ENCODE results near the gene THAP11. TPM values are rescaled to one million over a fixed set of nuclear protein-coding genes. Genes with fewer than 3 reads are reported as not detected.

The THAP11 gene
- total and polyA plus RNA-seq, 2 experiments from 2014 or later: 37.3 to 115 TPM

- Histone ChIP-seq H3K4me1 (ENCODE audit: insufficient read depth) (no peaks in the 10 kb centered on the region), H3K27ac (ENCODE audit: low read depth) (no peak overlapping the region), H4K20me1 (replicated peaks; ENCODE audit: insufficient read depth) (no peaks in the 10 kb centered on the region), H3K27me3 (ENCODE audit: insufficient read depth) (no peaks in the 10 kb centered on the region), H3K4me3 (no peak overlapping the region), H3F3A (replicated peaks; ENCODE audit: low read depth) (no peaks in the 10 kb centered on the region), H3K9me2 (ENCODE audit: insufficient read depth) (no peaks in the 10 kb centered on the region), H3K79me2 (replicated peaks; ENCODE audit: insufficient read depth) (no peaks in the 10 kb centered on the region), H3K36me3 (ENCODE audit: insufficient read depth) (no peaks in the 10 kb centered on the region; the same call in 1 of the 2 replicates), H3K4me2 (no peak overlapping the region), H2AFZ (no peak overlapping the region)
- Mint-ChIP-seq H3K9me3 (no peaks in the 10 kb centered on the region), H3K27ac (no peak overlapping the region), H3K27me3 (ENCODE audit: insufficient read depth, low read depth, poor library complexity) (peaks cover 13% of the 10 kb centered on the region), H3K4me3 (no peak overlapping the region), H3K4me1 (peaks cover 15% of the 10 kb centered on the region), H3K36me3 (ENCODE audit: low read depth) (peaks cover 33% of the 10 kb centered on the region)
- no peak for DNase-seq (ENCODE audit: low spot score)
- no peak for ATAC-seq
- TF ChIP-seq REST (IDR thresholded peaks at IDR 0.05; ENCODE audit: unreplicated experiment): no peak
These were observed 16.2 kb upstream of the THAP11 start for GRCh38 chr16:67825906-67826305.

GRCh38 chr16:67828651-67829050 is 13.5 kb upstream of the THAP11 start:
- no peak overlapping the region for H2AFZ ChIP-seq
- no peaks in the 10 kb centered on the region for H3K27me3 ChIP-seq (ENCODE audit: insufficient read depth)
- H3K4me1 ChIP-seq (ENCODE audit: insufficient read depth): 0 out of 2 replicates have a peak, but pooled peaks cover 3% of the 10 kb centered on the region
- H3K27ac ChIP-seq (ENCODE audit: low read depth): no peak overlapping the region
- H3K4me2 ChIP-seq: no peak overlapping the region
- Mint-ChIP-seq H3K27ac (no peak overlapping the region), H3K4me3 (no peak overlapping the region), H3K36me3 (ENCODE audit: low read depth) (peaks cover 39% of the 10 kb centered on the region), H3K9me3 (no peaks in the 10 kb centered on the region), H3K4me1 (peaks cover 22% of the 10 kb centered on the region), H3K27me3 (ENCODE audit: insufficient read depth, low read depth, poor library complexity) (peaks cover 13% of the 10 kb centered on the region)
- ATAC-seq: no peak
- H4K20me1 ChIP-seq (replicated peaks; ENCODE audit: insufficient read depth): 0 out of 2 replicates have a peak, but pooled peaks cover 3% of the 10 kb centered on the region
- H3K4me3 ChIP-seq: no peak overlapping the region
- H3K79me2 ChIP-seq (replicated peaks; ENCODE audit: insufficient read depth): no peaks in the 10 kb centered on the region; the same call in 1 of the 2 replicates
- no peaks in the 10 kb centered on the region for H3K9me2 ChIP-seq (ENCODE audit: insufficient read depth)
- no peaks in the 10 kb centered on the region; the same call in 1 of the 2 replicates for H3K36me3 ChIP-seq (ENCODE audit: insufficient read depth)
- no peaks in the 10 kb centered on the region for H3F3A ChIP-seq (replicated peaks; ENCODE audit: low read depth)
- DNase-seq (ENCODE audit: low spot score): no peak
- TF ChIP-seq POLR2AphosphoS5 (IDR thresholded peaks at IDR 0.05; ENCODE audit: low read depth) (no peak), REST (IDR thresholded peaks at IDR 0.05; ENCODE audit: unreplicated experiment) (no peak), ETS1 (IDR thresholded peaks at IDR 0.05) (no peak), CTCF (conservative IDR thresholded peaks at IDR 0.05; ENCODE audit: low read depth in 2 of 2) (no peak), CREB1 (CRISPR knock-in tag; IDR thresholded peaks at IDR 0.05; ENCODE audit: low read depth) (no peak), NANOG (IDR thresholded peaks at IDR 0.05; ENCODE audit: borderline replicate concordance) (no peak), STAT1 (IDR thresholded peaks at IDR 0.05; ENCODE audit: unreplicated experiment) (no peak), ZNF114 (CRISPR knock-in tag; IDR thresholded peaks at IDR 0.05) (no peak), JUNB (IDR thresholded peaks at IDR 0.05; ENCODE audit: unreplicated experiment) (no peak), ZNF331 (CRISPR knock-in tag; IDR thresholded peaks at IDR 0.05; ENCODE audit: low read depth) (no peak), EZH2phosphoT487 (IDR thresholded peaks at IDR 0.05; ENCODE audit: unreplicated experiment) (no peak)
